ENCODE results near the gene DENND5B. TPM values are rescaled to one million over a fixed set of nuclear protein-coding genes. Genes with fewer than 3 reads are reported as not detected.
"Not testable (repeated sequence)": the region's sequence is repeated elsewhere in the genome, so short reads cannot be mapped to it uniquely, and the experiment has no call there.

The DENND5B gene
- 10 to 100 TPM; 10.5 to 14.4 TPM for total RNA-seq
- long read RNA-seq, partial matches to known transcripts = 2 of 6 reads
- long read RNA-seq, other reads (novel, unspliced or antisense) = 4 of 6 reads

- peak; percentile 55 for ATAC-seq
- intact Hi-C loops (cut with DNase I, micrococcal nuclease) = no loop called here
- DNase-seq = peak; percentile 69 to 80
These were observed at the start of gene DENND5B for GRCh38 chr12:31590642-31591379. TSS of gene DENND5B (minus strand) at chr12:31591136. CDS start at chr12:31590832, 304 bp downstream.

GRCh38 chr12:31634620-31635019 lies 43.7 kb upstream of the DENND5B start:
- DNase-seq = no peak
- ATAC-seq = no peak
- intact Hi-C loops (cut with DNase I, micrococcal nuclease) = loop anchor here (5.0 to 10.0 kb wide), 2 partner anchors 227 to 380 kb away; no protein-coding TSS in a partner anchor

- no peak for DNase-seq
- intact Hi-C loops (cut with DNase I, micrococcal nuclease) = loop anchor here in 1 of 2 donors (10.0 kb wide), 1 partner anchor 379 kb away; no protein-coding TSS in a partner anchor
- ATAC-seq = no peak
These were observed 42.5 kb upstream of the DENND5B start for GRCh38 chr12:31633464-31633863.

GRCh38 chr12:31631809-31632208 lies 40.9 kb upstream of the DENND5B start:
- DNase-seq = no peak
- intact Hi-C loops (cut with DNase I, micrococcal nuclease) = loop anchor here in 1 of 2 donors (10.0 kb wide), 1 partner anchor 377 kb away; no protein-coding TSS in a partner anchor
- no peak for ATAC-seq

- DNase-seq (no peak), ATAC-seq (no peak)
- intact Hi-C loops (cut with DNase I, micrococcal nuclease) = loop anchor here in 1 of 2 donors (10.0 kb wide), 1 partner anchor 376 kb away; no protein-coding TSS in a partner anchor
These were observed 40.2 kb upstream of the DENND5B start for GRCh38 chr12:31631023-31631724.

- ATAC-seq = no peak
- no peak for DNase-seq
- intact Hi-C loops (cut with DNase I, micrococcal nuclease) = loop anchor here in 1 of 2 donors (10.0 kb wide), 1 partner anchor 375 kb away; no protein-coding TSS in a partner anchor
These were observed 39.1 kb upstream of the DENND5B start for GRCh38 chr12:31629756-31630732.

GRCh38 chr12:31627456-31628054 lies 36.6 kb upstream of the DENND5B start:
- intact Hi-C loops (cut with DNase I, micrococcal nuclease) = no loop called here
- DNase-seq (no peak), ATAC-seq (no peak)

- no peak for DNase-seq
- peak; percentile 46 for ATAC-seq
- intact Hi-C loops (cut with DNase I, micrococcal nuclease) = no loop called here
These were observed 35.5 kb upstream of the DENND5B start for GRCh38 chr12:31626270-31626995.

- no peak for DNase-seq
- no peak for ATAC-seq
- intact Hi-C loops (cut with DNase I, micrococcal nuclease) = no loop called here
These were observed 31.1 kb upstream of the DENND5B start for GRCh38 chr12:31622038-31622437.

- no peak for DNase-seq
- intact Hi-C loops (cut with DNase I, micrococcal nuclease) = no loop called here
- ATAC-seq = peak; percentile 98
These were observed 29.4 kb upstream of the DENND5B start for GRCh38 chr12:31620311-31620710.

GRCh38 chr12:31618228-31619025 lies 27.5 kb upstream of the DENND5B start:
- intact Hi-C loops (cut with DNase I, micrococcal nuclease) = no loop called here
- no peak for ATAC-seq
- DNase-seq = no peak

- DNase-seq = no peak
- ATAC-seq = no peak
- intact Hi-C loops (cut with DNase I, micrococcal nuclease) = no loop called here
These were observed 21.9 kb upstream of the DENND5B start for GRCh38 chr12:31612819-31613218.

GRCh38 chr12:31608299-31608698 lies 17.4 kb upstream of the DENND5B start:
- intact Hi-C loops (cut with DNase I, micrococcal nuclease); DNase-seq; ATAC-seq: not testable (repeated sequence)

GRCh38 chr12:31605531-31605930 lies 14.6 kb upstream of the DENND5B start:
- DNase-seq (no peak), ATAC-seq (no peak)
- intact Hi-C loops (cut with DNase I, micrococcal nuclease) = no loop called here

GRCh38 chr12:31603546-31604009 lies 12.6 kb upstream of the DENND5B start:
- ATAC-seq = no peak
- intact Hi-C loops (cut with DNase I, micrococcal nuclease) = no loop called here
- peak; percentile 14 to 45 for DNase-seq

- DNase-seq (no peak), ATAC-seq (no peak)
- intact Hi-C loops (cut with DNase I, micrococcal nuclease) = no loop called here
These were observed 9.8 kb upstream of the DENND5B start for GRCh38 chr12:31600750-31601149.

- ATAC-seq = no peak
- no peak for DNase-seq
- intact Hi-C loops (cut with DNase I, micrococcal nuclease) = no loop called here
These were observed 9.3 kb upstream of the DENND5B start for GRCh38 chr12:31600252-31600651.

All from left colon (tissue), 2 donors.